ENCODE data around the gene PIGB. TPM values are rescaled to one million over a fixed set of nuclear protein-coding genes. Genes with fewer than 3 reads are reported as not detected.
A peak's percentile ranks its signal among the peaks of the same experiment; 100 is the strongest.
"Not testable (repeated sequence)": the region's sequence is repeated elsewhere in the genome, so short reads cannot be mapped to it uniquely, and the experiment has no call there.

The PIGB gene
- total RNA-seq, 1 donor from 2014 or later, result 12.7 TPM

GRCh38 chr15:55289746-55290527 is 29.1 kb upstream of the PIGB start, which contains the start of gene RAB27A:
Gene RAB27A (minus strand): TSS chr15:55289813. CDS start chr15:55234934, 54,879 bp downstream.
- DNase-seq (ENCODE audit: low spot score), result peak; percentile 79
- Mint-ChIP-seq H3K4me1 (ENCODE audit: unreplicated experiment) (peaks cover 31% of the 10 kb centered on the region), H3K4me3 (ENCODE audit: unreplicated experiment) (peak within 1 kb of the TSS; percentile 90), H3K27me3 (ENCODE audit: unreplicated experiment) (peaks cover 8% of the 10 kb centered on the region), H3K27ac (ENCODE audit: unreplicated experiment) (peak within 1 kb of the TSS; percentile 90), H3K9me3 (ENCODE audit: unreplicated experiment) (no peaks in the 10 kb centered on the region), H3K36me3 (ENCODE audit: low read depth, unreplicated experiment) (no peaks in the 10 kb centered on the region)
- TF ChIP-seq, protein P1, sequence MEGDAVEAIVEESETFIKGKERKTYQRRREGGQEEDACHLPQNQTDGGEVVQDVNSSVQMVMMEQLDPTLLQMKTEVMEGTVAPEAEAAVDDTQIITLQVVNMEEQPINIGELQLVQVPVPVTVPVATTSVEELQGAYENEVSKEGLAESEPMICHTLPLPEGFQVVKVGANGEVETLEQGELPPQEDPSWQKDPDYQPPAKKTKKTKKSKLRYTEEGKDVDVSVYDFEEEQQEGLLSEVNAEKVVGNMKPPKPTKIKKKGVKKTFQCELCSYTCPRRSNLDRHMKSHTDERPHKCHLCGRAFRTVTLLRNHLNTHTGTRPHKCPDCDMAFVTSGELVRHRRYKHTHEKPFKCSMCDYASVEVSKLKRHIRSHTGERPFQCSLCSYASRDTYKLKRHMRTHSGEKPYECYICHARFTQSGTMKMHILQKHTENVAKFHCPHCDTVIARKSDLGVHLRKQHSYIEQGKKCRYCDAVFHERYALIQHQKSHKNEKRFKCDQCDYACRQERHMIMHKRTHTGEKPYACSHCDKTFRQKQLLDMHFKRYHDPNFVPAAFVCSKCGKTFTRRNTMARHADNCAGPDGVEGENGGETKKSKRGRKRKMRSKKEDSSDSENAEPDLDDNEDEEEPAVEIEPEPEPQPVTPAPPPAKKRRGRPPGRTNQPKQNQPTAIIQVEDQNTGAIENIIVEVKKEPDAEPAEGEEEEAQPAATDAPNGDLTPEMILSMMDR (IDR thresholded peaks at IDR 0.05; ENCODE audit: unreplicated experiment), result no peak

DNA sequence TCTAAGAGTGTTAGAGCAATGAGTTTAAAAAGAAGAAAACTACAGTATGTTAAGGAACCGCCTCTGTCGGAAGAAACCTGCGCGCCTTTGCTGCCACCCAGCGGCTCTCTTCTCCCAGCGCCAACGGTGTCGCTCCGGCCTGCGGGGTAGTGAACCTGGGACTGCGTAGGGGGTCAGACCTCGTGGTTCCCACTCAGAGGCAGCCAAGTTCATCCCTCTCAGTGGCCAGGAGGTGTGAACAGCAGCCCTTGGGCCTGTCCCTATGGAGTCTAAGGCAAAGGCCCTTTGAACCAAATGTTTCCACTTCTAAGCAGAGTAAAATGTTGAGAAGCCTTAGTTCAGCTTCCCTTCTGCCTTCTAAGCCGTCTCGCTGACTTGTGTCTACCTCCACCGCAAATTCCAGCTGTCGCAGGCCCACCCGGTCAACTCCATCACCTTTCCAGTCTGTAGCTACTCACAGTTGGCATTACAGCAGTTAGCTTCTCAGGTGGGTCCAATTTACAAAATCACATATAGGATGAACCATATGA is 28.4 kb upstream of the PIGB start:
- DNase-seq (ENCODE audit: low spot score), result peak; percentile 83
- Mint-ChIP-seq H3K27me3 (ENCODE audit: unreplicated experiment) (peaks cover 9% of the 10 kb centered on the region), H3K9me3 (ENCODE audit: unreplicated experiment) (no peaks in the 10 kb centered on the region), H3K27ac (ENCODE audit: unreplicated experiment) (peak overlapping the region; percentile 90), H3K4me1 (ENCODE audit: unreplicated experiment) (peaks cover 26% of the 10 kb centered on the region), H3K4me3 (ENCODE audit: unreplicated experiment) (peak overlapping the region; percentile 87), H3K36me3 (ENCODE audit: low read depth, unreplicated experiment) (no peaks in the 10 kb centered on the region)
- TF ChIP-seq, protein P1 (IDR thresholded peaks at IDR 0.05; ENCODE audit: unreplicated experiment), result peak; percentile 59

DNA sequence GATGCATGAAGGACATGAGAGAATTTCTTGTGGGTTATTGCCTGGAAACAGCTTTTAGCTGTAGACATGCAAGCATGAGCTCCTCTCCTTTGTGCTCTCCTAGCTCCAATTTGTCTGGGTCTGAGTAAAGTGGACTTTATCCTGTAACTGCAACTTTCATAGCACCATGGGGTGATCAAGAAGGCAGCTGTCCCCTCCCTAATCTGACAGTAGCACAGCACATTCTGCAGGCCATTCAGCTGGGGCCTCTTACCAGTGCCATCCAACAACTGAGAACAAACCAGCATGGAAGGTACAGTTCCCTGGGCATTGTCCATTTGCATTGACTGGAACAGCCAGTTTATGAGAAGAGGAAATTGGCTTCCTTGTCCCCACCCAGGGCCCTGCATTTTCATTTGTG is 21.7 kb upstream of the PIGB start:
- no peak for DNase-seq (ENCODE audit: low spot score)
- peaks cover 4% of the 10 kb centered on the region for H3K27me3 Mint-ChIP-seq (ENCODE audit: unreplicated experiment)
- TF ChIP-seq, protein P1 (IDR thresholded peaks at IDR 0.05; ENCODE audit: unreplicated experiment), result no peak
- no peaks in the 10 kb centered on the region for H3K36me3 Mint-ChIP-seq (ENCODE audit: low read depth, unreplicated experiment)
- H3K4me3 Mint-ChIP-seq (ENCODE audit: unreplicated experiment), result no peak overlapping the region
- no peak overlapping the region for H3K27ac Mint-ChIP-seq (ENCODE audit: unreplicated experiment)
- H3K9me3 Mint-ChIP-seq (ENCODE audit: unreplicated experiment), result no peaks in the 10 kb centered on the region
- peaks cover 4% of the 10 kb centered on the region for H3K4me1 Mint-ChIP-seq (ENCODE audit: unreplicated experiment)

GRCh38 chr15:55302801-55303200 is 16.2 kb upstream of the PIGB start:
- not testable (repeated sequence) for H3K27me3 Mint-ChIP-seq (ENCODE audit: unreplicated experiment); H3K9me3 Mint-ChIP-seq (ENCODE audit: unreplicated experiment); H3K27ac Mint-ChIP-seq (ENCODE audit: unreplicated experiment); H3K4me1 Mint-ChIP-seq (ENCODE audit: unreplicated experiment); H3K4me3 Mint-ChIP-seq (ENCODE audit: unreplicated experiment); DNase-seq (ENCODE audit: low spot score)
- H3K36me3 Mint-ChIP-seq (ENCODE audit: low read depth, unreplicated experiment), result peaks cover 31% of the 10 kb centered on the region

DNA sequence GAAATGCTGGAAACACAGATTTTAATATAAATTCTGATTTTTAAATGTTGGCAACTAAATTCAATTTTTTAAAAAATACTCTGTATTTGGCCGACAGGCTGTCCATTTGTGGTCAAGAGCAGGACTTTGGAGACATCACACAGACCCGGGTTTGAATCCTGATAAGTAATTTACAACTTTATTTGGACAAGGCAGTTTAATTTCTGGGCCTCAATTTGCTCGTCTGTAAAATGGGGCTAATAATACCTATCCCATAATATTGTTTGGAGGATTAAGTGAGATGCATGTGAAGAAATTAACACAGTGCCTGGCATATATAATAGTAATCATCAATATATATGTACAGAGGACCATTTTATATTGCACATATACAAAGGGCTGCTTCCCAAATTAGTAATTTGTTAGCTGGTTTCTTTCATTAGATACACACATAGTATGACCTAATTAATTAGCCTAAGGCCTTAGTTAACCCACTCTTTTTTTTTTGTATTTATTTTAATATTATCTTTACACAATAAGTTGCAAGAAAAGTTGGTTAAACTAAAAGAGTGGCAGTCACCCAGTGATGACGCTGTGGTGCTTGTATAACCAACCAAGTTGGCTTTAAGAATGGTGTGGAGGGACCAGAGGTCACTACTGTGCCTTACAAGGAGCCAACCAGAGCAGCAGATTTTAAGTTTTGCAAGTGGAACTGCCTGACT is 665 bp downstream of the PIGB start:
- peak overlapping the region; percentile 30 for H3K27ac Mint-ChIP-seq (ENCODE audit: unreplicated experiment)
- H3K4me1 Mint-ChIP-seq (ENCODE audit: unreplicated experiment), result peaks cover 13% of the 10 kb centered on the region
- H3K9me3 Mint-ChIP-seq (ENCODE audit: unreplicated experiment), result no peaks in the 10 kb centered on the region
- no peaks in the 10 kb centered on the region for H3K36me3 Mint-ChIP-seq (ENCODE audit: low read depth, unreplicated experiment)
- peaks cover 1% of the 10 kb centered on the region for H3K27me3 Mint-ChIP-seq (ENCODE audit: unreplicated experiment)
- TF ChIP-seq, protein P1 (IDR thresholded peaks at IDR 0.05; ENCODE audit: unreplicated experiment), result no peak
- H3K4me3 Mint-ChIP-seq (ENCODE audit: unreplicated experiment), result peak overlapping the region; percentile 95
- DNase-seq (ENCODE audit: low spot score), result no peak
